GM23248 (cell line): ENCODE results near the gene UBE3B.

Experiments
- EZH2 ChIP-seq: fragments of 200-600 bp; sonication (generic); IDR thresholded peaks from 2 replicates; pipeline ENCODE4 v1.6.1; 2018; ENCODE audit warnings: antibody characterized with exemption, mild to moderate bottlenecking; ENCODE audit not compliant: insufficient read depth, poor library complexity, severe bottlenecking
- EZH2phosphoT487 ChIP-seq: fragments of 200-600 bp; sonication (generic); IDR thresholded peaks from 2 replicates; pipeline ENCODE4 v1.6.1; 2018; ENCODE audit warnings: antibody characterized with exemption, moderate library complexity, mild to moderate bottlenecking, low read depth; ENCODE audit not compliant: insufficient read depth

DNA sequence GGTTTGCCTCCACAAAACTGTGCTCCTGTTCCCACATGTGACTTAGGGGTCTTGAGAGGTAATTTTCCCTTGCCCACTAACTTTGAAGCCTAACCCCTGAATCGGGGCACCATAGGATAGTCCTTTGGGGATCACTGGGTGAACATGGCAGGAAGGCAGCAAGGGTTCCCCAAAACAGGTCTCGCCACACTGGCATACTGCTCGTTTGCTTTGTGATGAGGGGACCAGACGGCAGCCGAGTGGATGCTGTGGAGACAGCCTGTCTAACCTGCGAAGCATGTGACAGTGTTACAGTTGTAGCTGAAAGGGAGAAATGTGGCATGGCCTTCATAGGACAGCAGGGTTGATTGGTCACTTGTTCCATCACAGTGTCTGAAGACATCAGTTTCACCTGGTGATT is 42.4 kb downstream of the UBE3B start:
- TF ChIP-seq EZH2phosphoT487 = no peak
- no peak for TF ChIP-seq EZH2
